GM19240 (cell line): ENCODE data around the gene OSTN.
"Not testable (repeated sequence)": the region's sequence is repeated elsewhere in the genome, so short reads cannot be mapped to it uniquely, and the experiment has no call there.

Source experiments
- DNase-seq: peaks from one replicate; pipeline ENCODE4 v3.0.0; 2011; ENCODE audit warnings: low spot score; ENCODE audit not compliant: insufficient read length

Gene OSTN

DNA sequence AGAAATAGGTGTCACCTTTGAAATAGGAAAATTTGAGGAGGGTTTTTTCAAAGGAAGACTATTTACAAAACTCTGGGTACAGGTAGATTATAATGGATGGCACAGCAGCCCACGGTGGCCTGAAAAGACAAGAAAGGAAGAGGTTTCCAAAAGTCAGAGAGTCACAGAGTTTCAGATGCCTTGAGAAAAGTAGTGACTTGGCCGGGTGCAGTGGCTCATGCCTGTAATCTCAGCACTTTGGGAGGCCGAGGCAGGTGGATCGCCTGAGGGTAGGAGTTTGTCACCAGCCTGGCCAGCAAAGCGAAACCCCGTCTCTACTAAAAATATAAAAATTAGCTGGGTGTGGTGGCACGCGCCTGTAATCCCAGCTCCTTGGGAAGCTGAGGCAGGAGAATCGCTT is 35.2 kb downstream of the OSTN start:
- DNase-seq, result no peak

DNA sequence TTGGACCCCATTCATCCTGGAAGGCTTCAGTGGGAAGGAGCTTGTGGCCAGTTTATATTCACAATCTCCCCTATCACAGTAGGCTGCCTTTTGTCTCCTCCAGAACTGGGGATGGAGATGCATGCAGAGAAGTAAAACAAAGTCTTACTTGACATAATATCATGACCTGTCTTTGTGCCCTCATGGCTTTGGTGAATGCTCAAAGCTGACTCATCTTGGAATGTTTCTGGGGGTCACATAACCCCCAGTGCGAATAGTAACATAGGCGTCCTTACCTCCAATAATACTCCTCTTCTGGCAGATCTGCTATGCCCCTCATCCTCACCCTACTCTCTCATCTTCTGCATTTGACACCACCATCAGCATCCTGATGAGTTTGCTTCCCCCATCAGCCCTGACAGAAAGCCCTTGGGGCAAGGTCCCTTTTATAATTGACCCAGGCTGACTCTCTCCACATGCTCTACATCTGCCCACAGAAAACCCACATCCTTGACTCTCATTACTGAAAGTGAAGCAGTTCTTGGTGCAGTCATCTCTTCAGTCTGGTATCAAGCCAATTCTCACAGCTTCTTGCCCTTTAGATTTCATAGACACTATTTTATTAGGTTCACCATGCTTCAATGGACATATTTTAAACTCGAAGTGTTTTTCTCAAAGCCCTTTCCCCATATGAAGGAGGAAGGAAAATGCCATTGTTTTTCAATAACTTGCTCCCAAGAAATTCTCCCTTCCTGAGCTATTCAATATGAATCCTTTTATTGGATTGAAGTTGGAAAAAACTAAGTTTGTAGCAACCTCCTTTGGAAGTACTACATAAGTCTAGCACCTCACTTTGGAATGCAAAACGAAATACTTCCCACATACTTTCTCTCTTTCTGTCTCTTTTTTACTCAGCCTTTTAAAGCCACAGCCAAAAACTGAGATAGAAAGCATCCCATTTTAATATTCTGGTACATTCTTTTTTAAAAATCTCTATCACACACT is 36.6 kb downstream of the OSTN start:
- DNase-seq, result peak; percentile 53

DNA sequence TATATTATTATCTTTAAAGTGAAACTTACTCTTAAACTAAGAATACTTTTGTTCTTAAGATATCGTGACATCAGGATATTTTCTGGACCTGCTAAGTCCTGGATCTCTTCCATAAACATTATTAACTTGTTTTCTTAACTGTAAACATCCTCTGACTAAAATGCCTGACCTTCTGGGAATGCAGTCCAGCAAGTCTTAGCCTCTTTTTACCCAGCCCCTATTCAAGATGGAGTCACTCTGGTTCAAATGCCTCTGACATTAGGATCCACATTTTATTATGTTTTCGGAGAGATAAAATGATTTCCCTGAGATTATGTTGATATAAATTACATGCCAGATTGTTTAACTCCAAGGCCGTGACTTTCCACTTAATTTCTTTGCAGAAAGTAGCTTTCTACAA is 37.6 kb downstream of the OSTN start:
- DNase-seq, result no peak

DNA sequence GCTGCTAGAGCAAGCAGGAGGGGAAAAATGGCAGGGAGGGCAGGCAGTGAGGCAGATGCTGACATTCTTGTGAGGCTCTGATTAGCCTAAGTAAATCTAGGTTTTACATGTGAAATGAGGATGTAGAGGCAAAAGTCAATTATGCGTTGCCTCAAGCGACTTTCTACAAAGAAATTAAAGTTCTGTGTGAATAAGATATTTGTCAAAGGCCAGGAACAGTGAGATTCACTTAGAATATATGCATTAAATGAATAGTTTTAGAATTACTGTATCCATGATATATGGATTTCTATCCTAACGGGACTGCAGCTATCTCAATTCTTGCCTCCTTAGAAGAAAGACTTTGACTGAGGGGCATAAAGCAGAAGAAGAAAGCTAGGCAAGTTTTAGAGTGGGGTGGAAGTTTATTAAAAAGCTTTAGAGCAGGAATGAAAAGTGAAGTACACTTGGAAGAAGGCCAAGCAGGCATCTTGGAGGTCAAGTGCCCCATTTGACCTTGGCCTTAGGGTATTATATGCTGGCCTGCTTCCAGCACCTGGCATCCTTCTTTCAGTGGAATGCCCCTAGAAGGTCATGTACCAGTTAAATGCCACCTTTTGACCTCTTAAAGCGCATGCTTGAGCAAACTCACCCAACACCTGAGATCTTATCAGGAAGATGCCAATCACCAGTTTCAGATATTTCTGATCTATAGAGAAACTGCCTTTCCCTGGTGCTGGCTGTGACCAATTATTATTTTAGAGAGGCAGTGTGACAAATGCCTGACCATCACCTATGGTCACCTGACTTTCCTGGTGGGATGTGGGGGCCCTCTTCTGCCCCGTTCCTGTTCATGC is 38.2 kb downstream of the OSTN start:
- DNase-seq, result no peak

DNA sequence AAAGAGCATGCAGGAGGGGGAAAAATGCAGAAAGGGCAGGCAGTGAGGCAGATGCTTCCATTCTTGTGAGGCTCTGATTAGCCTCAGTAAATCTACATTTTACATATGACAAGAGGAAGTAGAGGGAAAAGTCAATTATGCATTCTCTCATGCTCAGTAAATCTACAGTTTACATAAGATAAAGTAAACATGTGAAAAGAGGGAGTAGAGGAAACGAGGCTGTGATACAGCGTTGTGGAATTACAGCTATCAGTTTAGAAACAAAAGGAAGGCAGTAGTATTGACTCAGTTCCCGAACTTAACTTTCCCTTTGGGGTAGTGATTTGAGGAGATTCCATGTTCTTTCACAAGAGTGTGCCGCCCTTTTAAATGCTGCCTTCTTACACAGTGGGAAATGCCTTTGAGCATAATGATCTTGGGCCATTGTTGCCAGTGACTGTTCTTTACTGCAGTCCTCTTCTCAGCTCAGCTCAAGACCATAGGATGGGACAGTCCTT is 39.3 kb downstream of the OSTN start:
- no peak for DNase-seq

DNA sequence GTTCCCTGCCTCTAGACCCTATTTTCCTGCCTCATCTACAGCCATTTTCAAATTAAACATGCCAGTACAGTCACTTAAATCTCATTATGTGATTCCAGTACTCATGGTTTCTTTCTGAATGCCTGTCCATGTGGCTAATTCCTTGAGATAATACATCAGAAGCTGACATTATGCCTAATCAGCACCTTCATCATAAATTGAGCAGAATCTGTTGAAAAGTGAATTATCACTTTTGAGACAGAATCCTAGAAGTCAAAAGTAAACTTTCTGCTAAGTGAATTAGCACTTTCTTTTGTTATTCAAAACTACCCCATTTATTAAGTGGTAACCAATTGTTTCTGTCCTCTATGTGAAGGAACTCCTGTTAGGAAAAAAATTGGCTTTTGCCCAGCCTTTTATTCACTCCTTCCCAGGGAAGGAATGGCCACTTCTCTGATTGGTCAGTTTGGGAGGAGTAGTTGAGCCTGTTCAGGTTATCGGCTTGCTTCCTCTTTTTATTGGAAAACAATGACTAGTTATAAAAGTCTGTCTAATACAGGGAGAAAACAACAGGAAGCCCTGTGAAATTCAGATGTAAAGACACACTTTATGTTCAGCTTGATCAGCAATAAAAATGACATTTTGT is 40.5 kb downstream of the OSTN start:
- no peak for DNase-seq

DNA sequence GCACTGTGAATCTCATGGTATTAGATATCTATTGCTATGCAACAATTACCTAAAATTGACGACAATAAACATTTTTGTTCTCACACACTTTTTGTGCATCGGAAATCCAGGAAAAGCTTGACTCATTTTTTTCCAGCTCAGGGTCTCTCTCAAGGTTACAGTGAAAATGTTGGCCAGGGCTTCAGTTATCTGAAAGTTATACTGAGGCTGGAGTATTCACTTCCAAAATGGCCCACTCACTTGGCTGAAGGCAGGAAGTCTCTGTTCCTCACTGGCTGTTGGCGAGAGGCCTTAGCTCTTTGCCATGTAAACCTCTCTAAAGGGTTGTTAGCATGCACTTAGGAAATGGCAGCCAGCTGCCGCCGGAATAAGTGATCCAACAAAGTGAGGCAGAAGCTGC is 41.4 kb downstream of the OSTN start:
- DNase-seq, result no peak

DNA sequence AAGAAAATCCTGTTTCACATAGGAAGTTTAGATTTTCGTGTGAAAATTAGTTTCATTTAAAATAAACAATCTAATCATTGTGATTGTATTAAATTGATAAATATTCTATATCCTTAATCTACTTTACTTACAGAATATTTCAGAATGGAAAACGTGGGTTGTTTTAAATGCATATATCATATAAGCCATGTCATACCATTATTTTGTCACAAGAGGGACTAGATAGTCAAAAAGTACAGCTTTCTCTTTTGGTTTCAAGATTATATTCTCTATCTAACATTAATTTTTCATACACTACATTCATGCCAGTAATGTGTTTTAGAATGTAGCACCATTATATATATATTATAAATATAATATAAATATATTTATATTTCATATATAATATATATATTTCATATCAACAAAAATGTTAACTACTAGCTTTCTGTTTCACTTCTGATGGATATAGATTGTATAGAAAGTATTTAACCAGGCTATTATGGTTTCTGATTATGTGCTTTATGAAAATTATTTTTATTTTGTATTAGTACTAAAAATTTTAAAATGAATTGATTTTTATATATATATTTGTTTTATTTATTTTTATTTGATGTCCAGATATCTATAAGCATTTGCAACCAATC is 45.3 kb downstream of the OSTN start:
- no peak for DNase-seq

DNA sequence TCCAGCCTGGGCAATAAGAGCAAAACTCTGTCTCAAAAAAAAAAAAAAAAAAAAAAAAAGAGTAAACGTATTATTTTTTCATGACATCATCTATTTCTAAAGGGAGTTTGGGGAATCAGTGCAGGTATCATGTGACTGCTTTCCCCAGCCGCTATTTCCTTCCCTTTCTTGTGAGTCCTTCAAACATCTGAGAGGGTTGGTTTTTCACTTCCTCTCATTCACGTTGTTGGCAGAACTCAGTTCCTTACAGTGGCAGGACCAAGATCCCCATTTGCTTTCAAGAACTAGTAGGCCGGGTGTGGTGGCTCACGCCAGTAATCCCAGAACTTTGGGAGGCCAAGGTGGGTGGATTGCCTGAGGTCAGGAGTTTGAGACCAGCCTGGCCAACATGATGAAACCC is 47.0 kb downstream of the OSTN start:
- DNase-seq, result not testable (repeated sequence)

DNA sequence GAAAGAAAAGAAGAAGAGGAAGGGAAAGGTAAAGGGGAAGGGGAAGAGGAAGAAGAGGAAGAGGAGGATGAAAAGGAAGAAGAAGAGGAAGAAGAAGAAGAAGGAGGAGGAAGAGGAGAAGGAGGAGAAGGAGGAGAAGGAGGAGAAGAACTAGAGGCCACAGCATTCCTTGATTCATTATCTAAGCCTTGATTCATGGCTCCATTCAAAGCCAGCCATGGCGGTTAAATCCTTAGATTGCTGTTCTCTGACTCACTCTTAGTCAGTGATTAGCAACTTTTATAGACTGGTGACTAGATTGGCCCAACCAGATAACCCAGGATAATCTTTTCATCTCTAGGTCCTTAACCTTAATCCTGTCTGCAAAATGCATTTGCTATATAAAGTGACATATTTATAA is 47.6 kb downstream of the OSTN start:
- no peak for DNase-seq

DNA sequence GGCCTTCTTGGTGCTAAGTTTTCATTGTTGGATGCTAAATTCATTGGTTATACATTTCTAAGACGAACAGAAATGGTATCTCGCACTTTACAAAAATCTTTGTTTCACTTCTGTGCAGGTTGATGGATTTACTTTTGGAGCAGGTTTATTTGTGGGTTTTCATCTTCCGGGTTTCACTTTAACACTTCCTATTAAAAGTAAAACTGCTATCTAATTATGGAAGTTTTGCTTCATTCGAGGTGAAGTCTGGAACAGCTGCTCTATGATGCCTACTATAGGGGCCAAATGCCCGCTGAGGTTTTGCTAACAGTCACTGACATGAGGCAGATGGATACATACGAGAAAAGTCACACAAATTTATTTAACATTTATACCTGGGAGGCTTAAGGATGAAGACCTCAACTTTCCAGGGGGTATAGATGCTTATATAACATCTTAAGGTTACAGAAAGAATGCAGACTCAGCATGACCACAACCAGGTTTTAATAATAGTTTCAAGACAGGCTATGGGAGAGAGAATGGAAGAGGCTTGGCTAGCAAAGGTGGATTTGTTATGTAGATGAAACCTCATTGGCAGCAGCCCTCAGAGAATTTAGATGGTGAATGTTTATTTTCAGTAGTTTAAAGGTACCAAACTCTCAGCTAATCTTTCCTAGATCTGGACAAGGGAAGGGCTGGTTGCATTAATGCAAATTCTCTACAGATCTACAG is 54.2 kb downstream of the OSTN start:
- no peak for DNase-seq

DNA sequence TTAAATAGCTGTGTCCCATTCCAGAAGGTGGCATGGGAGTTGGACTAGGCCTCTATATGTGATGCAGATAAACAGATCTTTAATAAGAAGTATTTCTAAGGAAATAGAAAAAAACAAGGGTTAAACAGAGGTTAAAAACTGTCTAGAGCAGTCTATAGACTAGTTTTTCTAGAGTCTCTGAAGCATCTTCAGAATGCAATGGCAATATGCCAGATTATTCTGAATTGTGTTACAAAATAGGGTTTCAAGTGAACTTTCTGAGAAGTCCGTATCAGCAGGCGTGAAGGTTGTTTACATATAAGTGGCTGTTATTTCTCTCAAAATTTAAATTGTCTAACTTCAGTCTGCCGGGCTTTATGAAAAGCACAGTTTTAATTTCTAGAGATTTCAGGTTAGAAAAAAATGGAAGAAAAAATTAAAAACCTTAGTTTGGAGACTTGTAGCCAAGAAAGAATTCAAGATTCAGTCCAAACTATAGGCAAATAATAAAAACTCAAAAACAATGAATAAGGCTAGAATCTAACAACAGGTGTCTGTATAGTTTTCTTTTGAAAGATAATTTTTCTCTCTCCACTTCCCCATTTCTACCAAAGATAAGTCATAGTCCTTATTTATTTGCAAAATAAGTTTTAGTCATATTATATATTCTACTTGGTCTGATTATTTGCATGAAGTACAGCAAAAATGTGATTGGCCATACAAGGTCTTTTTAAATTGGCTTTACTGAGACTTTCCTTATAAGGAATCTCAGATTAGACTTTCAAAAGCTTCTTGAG is 55.2 kb downstream of the OSTN start:
- no peak for DNase-seq

DNA sequence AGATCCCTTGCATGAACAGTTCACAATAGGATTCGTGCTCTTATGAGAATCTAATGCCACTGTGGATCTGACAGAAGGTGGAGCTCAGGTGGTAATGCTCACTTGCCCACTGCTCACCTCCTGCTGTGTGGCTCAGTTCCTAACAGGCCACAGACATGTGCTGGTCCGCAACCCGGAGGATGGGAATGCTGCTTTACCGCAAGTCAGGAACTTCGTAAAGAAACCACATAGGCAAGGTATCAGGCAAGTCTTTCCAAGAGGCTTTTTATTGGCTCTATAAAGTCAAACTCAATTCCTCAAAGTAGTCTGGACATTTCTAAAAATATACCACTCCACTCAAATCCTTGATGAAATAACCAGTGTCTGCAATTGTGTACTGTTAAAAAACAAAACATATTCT is 56.1 kb downstream of the OSTN start:
- DNase-seq, result no peak

DNA sequence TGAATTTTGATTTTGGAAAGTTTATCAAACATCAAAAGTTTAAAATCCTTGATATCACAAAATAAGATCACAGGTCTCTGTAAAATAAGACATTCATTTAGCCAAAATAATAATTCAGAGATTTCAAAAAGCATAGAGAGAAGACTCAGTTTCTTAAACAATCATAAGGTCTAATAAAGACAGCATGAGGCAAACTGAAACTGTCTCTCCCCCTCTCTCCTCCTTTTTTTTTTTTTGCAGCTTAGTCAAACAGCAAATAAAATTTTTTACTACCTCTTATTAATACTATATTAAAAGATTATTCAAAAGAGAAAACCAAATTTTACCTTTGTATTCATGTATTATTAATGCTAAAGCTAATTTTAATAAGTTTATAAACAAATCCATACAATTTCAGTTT is 57.4 kb downstream of the OSTN start:
- no peak for DNase-seq

DNA sequence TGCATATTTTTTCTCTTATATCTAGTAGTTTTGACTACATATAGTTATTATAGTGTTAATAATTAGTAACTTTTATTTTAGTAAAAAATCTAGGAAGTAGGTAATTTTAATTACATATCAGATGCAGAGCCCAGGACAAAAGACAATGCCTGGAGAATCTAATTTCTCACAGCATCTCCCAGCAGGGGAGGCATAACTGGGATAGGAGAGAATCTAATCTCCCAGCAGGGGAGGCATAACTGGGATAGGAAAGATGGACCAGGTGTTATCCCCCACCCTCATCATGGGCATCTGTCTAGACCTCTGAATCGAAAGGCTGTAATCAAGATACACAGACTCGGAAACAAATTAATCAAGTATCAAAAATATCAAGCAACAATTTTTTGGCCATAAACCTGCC is 58.2 kb downstream of the OSTN start:
- DNase-seq, result no peak

DNA sequence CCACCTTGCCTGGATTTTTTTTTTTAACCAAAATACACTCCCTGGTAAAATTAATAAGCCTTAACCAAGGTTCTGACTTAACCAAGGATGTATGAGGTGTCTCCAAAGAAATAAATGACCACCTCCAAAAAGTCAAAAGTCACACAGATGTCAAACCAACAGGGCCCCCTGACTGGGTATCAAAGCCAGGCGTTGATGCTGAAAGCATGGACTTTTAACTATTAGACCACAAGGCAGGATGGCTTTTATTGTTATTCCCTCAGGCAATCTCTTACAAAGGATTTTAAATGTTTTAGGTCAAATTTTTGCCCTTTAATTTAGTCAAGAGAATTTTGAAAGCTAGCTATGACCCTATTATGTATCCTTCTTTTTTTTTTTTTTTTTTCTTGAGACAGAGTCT is 60.4 kb downstream of the OSTN start:
- DNase-seq, result no peak

DNA sequence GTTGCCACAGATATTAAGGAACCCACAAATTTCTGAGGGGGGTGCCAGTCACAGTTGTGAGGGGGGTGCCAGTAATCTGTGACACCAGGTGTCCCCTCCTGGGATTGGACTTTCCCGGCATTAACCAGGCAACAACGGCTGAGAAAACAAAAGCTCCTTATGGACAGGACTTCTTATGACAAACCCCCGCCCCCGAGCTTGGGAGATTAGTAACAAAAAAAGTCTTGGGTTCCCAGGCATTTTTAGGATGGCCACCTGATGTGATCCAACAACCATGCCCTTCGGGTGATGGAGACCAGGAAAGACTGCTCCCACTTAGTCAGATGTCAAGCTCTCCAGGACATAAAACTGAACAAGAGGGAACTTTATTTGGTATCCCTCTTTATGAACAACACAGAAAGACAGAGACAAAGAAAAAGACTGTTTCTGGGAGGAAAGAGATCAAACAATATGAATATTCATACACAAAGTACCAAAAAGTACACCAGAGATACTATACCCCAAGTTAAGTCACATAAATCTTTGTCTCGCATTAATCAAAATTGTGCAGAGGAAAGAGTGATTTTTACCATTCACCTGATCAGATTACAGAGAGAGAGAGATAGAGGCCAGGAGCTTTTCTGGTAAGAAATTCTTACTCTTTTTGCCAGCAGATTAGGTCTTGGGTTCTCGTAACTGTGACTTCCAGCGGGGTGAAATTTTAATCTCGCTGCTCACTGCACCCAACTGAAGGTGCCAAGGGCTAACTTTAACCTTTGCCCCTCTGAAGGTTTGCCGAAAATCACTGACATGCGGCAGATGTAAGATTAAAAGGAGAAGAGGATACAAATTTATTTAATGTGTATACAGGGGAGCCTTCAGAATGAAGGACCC is 61.6 kb downstream of the OSTN start:
- DNase-seq, result no peak

DNA sequence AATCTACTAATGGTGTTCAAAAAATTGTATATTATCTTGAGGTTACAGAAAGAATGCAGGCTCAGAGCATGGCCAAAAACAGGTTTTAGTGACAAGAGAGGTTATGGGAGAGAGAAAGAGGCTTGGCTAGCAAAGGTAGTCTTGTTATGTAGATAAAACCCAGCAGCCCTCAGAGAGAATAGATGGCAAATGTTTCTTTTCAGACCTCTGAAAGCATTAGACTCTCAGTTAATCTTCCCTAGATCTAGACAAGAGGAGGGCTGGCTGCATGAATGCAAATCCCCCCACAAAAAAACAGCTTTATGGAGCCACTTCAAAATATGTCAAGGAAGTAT is 62.2 kb downstream of the OSTN start:
- no peak for DNase-seq

DNA sequence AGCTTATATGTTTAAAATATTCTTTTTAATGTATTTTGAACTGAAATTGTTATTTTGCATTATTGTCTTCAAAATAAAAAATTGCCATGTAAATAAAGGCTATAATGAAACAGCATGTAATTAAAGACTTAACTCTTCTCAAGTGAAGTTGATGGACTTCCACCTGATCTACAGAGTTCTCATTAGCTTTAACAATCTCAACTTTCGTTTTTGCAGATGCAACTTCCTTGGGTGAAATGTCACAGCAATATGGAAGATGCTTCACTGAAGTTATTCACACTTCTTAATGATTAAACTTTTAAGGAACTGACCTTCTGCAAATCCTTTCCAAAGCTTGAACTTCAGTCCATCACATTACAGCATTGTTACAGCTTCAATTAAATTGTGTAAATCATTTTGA is 63.6 kb downstream of the OSTN start:
- DNase-seq, result no peak
